Sigmoid colon (tissue), 3 donors: ENCODE results near the gene PADI2.

ENCODE experiments used
- POLR2A ChIP-seq, 2 donors: fragments of 450-650 bp; IDR thresholded peaks; one replicate each; pipeline ENCODE4 v1.6.1; 2016; ENCODE audit warnings: antibody characterized with exemption in 2 of 2, mild to moderate bottlenecking in 2 of 2, moderate library complexity in 2 of 2
- TF ChIP-seq, protein P1 (sequence below), 4 experiments: fragments of 450-650 bp in 3 of 4; fragments of 200-600 bp in 1 of 4; IDR thresholded peaks; one replicate each; pipeline ENCODE4 v1.5.1; 2016 to 2019; ENCODE audit warnings: antibody characterized with exemption in 4 of 4, mild to moderate bottlenecking in 3 of 4, moderate library complexity in 2 of 4

- TF ChIP-seq, protein P1, sequence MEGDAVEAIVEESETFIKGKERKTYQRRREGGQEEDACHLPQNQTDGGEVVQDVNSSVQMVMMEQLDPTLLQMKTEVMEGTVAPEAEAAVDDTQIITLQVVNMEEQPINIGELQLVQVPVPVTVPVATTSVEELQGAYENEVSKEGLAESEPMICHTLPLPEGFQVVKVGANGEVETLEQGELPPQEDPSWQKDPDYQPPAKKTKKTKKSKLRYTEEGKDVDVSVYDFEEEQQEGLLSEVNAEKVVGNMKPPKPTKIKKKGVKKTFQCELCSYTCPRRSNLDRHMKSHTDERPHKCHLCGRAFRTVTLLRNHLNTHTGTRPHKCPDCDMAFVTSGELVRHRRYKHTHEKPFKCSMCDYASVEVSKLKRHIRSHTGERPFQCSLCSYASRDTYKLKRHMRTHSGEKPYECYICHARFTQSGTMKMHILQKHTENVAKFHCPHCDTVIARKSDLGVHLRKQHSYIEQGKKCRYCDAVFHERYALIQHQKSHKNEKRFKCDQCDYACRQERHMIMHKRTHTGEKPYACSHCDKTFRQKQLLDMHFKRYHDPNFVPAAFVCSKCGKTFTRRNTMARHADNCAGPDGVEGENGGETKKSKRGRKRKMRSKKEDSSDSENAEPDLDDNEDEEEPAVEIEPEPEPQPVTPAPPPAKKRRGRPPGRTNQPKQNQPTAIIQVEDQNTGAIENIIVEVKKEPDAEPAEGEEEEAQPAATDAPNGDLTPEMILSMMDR (IDR thresholded peaks at IDR 0.05) = no peak
- TF ChIP-seq POLR2A (IDR thresholded peaks at IDR 0.05) = no peak
Observed at GRCh38 chr1:17075470-17076255, 43.6 kb downstream of the PADI2 start.
